ENCODE measurements around the gene CHRDL1.

The CHRDL1 gene

DNA sequence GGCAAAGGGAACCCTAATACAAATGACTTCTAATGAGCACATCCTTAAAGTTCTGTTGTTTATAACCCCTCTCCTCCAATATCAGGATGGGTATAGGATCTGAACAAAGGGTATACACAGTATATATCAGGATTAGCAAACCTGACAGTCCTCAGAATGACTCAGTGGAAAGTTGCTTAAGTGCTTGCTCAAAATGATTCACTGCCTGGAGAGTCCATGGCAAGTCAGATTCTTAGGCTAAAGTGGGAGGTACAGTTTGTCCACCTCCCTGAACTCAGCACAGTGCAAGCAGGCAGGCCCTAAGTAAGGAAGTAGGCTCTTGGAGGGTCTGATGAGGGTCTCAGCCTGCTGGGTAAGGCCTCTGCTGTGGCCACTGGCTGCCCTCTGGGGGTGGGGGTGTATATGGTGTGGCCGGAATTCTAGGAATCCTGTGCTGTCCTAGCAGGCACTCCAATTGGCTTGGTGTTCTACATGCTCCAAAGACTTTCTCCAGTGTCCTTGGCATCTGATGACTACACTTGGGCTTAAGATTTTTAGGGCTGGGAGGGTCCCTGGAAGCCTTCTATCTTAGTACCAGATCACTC is 54.3 kb downstream of the CHRDL1 start:
- peaks cover 26% of the 10 kb centered on the region for H3K4me1 Mint-ChIP-seq
- no peaks in the 10 kb centered on the region for H3K27me3 Mint-ChIP-seq (ENCODE audit: low read depth)
- H3K4me3 Mint-ChIP-seq: no peak overlapping the region
- H3K36me3 Mint-ChIP-seq (ENCODE audit: low read depth): no peaks in the 10 kb centered on the region
- H3K27ac Mint-ChIP-seq: no peak overlapping the region
- TF ChIP-seq, protein P1, sequence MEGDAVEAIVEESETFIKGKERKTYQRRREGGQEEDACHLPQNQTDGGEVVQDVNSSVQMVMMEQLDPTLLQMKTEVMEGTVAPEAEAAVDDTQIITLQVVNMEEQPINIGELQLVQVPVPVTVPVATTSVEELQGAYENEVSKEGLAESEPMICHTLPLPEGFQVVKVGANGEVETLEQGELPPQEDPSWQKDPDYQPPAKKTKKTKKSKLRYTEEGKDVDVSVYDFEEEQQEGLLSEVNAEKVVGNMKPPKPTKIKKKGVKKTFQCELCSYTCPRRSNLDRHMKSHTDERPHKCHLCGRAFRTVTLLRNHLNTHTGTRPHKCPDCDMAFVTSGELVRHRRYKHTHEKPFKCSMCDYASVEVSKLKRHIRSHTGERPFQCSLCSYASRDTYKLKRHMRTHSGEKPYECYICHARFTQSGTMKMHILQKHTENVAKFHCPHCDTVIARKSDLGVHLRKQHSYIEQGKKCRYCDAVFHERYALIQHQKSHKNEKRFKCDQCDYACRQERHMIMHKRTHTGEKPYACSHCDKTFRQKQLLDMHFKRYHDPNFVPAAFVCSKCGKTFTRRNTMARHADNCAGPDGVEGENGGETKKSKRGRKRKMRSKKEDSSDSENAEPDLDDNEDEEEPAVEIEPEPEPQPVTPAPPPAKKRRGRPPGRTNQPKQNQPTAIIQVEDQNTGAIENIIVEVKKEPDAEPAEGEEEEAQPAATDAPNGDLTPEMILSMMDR (IDR thresholded peaks at IDR 0.05; ENCODE audit: unreplicated experiment in 3 of 3): no peak
- H3K9me3 Mint-ChIP-seq: no peaks in the 10 kb centered on the region

DNA sequence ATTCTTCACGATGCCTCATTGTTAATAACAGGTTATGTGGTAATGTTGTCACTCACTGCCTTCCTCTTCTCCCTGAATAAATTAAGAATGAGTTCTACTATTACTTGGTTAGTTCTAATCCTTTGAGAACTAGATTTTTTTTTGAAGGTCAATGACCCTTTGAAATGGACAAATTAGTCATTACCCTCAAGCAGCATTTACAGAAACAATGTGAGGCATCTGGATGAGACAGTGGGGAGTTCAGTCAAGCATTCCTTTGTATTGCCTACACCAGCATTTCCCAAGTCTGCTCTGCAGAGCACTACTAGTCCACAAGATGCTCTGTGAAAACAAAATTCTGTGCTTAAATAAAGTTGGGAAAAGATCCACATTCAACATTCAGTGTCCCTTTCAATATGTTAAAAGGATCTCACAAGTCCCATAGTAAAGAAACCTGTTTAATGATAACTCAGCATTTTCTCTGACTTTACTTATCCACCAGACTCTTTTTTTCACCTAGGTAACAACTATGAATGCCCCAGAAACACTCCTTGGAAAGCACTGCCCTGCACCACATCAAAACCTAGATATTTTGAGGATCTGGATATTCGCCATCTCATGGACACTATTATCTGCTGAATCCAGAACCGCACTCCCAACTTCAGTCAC is 60.6 kb downstream of the CHRDL1 start:
- Mint-ChIP-seq H3K36me3 (ENCODE audit: low read depth) (no peaks in the 10 kb centered on the region), H3K4me1 (peaks cover 10% of the 10 kb centered on the region)
- TF ChIP-seq, protein P1 (IDR thresholded peaks at IDR 0.05; ENCODE audit: unreplicated experiment in 3 of 3): no peak

DNA sequence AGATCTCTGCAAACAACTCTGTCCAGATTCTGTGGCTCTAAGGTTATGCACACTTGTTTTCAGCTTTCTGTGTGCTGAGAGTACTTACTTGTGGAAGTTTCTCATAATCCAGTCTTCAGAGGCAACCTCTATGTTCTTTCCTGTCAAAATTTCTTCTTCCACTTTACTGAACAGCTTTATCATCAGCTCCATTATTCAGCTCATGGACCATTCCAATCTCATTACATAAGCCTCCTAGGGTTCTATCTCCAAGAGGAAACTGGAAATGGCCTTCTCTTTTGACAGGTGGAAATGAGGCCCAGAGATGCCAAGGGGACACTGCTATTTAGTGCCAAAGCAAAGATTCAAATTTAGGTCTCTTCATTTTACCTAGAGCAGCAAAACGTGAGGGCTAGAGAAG is 61.3 kb downstream of the CHRDL1 start:
- Mint-ChIP-seq H3K27me3 (ENCODE audit: low read depth) (no peaks in the 10 kb centered on the region), H3K36me3 (ENCODE audit: low read depth) (no peaks in the 10 kb centered on the region), H3K9me3 (no peaks in the 10 kb centered on the region), H3K4me3 (no peak overlapping the region), H3K4me1 (peaks cover 10% of the 10 kb centered on the region), H3K27ac (no peak overlapping the region)
- TF ChIP-seq, protein P1 (IDR thresholded peaks at IDR 0.05; ENCODE audit: unreplicated experiment in 3 of 3): no peak

More for the DNA sequence above, 60.6 kb downstream of the CHRDL1 start:
- no peak overlapping the region for H3K4me3 Mint-ChIP-seq
- peak overlapping the region in 1 of 3 experiments; percentile 23 for H3K27ac Mint-ChIP-seq
- no peaks in the 10 kb centered on the region for H3K9me3 Mint-ChIP-seq
- H3K27me3 Mint-ChIP-seq (ENCODE audit: low read depth): no peaks in the 10 kb centered on the region

DNA sequence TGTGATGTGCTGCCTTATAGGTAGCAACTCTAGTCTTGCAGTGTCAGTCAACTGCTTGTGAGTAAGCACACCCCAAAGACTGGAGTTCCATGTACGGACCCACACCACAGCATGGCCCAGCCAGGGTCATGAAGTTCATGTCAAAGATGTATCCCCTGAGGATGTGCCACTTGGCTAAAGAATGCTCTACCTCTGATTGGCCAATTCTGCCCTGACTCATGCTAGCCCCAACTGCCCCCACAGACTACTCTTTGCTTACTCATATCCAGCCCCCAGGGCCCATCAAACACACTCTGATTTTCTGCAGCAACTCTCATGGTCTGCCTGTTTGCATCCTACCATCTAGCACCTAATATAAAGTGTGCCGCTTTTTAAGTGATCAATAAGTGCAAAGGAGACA is 62.5 kb downstream of the CHRDL1 start:
- Mint-ChIP-seq H3K27me3 (ENCODE audit: low read depth) (no peaks in the 10 kb centered on the region), H3K4me1 (peaks cover 10% of the 10 kb centered on the region), H3K4me3 (no peak overlapping the region), H3K36me3 (ENCODE audit: low read depth) (no peaks in the 10 kb centered on the region), H3K27ac (no peak overlapping the region), H3K9me3 (no peaks in the 10 kb centered on the region)
- TF ChIP-seq, protein P1 (IDR thresholded peaks at IDR 0.05; ENCODE audit: unreplicated experiment in 3 of 3): no peak

DNA sequence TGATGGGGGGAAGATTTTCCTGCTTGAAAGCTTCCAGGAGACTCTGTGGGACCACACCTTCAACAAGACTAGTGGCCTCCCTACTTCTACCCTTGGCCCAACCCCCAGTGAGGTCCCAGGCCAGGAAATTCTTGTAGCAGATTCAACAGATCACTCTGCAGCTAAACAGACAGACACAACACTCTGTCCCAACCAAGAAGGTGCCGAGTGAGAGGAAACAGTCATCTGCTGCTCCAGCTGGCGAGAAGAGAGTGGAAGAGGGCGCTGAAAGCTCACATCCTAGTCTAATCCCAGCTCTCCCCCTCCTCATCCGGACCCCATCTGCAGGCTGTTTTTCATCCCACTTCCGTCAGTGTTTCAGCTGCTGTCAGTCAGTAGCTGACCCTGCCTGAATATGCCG is 63.4 kb downstream of the CHRDL1 start:
- Mint-ChIP-seq H3K4me3 (no peak overlapping the region), H3K27ac (peak overlapping the region in 1 of 3 experiments; percentile 37), H3K36me3 (ENCODE audit: low read depth) (no peaks in the 10 kb centered on the region), H3K4me1 (peaks cover 10% of the 10 kb centered on the region), H3K9me3 (no peaks in the 10 kb centered on the region), H3K27me3 (ENCODE audit: low read depth) (no peaks in the 10 kb centered on the region)
- TF ChIP-seq, protein P1 (IDR thresholded peaks at IDR 0.05; ENCODE audit: unreplicated experiment in 3 of 3): no peak

DNA sequence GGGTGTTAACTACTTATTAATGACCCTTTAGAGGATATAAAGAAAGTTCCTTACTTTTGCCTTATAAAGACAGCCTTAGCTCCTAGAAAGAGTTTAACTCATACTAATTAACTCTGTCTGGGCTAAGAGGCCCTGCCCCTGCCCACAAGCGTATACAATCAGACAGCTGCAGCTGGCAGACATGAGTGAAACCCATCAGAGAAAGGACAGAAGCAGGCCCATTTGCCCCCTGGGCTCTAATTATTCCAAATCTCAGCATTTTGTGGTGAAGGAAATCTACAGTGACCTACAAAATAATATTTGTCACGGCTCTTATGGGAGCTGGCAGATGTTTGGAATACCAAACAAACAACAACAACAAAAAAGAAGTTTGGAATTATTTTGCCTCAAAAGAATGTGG is 71.8 kb downstream of the CHRDL1 start:
- Mint-ChIP-seq H3K27me3 (ENCODE audit: low read depth) (peaks cover 5% of the 10 kb centered on the region), H3K9me3 (no peaks in the 10 kb centered on the region), H3K4me1 (no peaks in the 10 kb centered on the region), H3K4me3 (no peak overlapping the region), H3K36me3 (ENCODE audit: low read depth) (no peaks in the 10 kb centered on the region), H3K27ac (no peak overlapping the region)
- TF ChIP-seq, protein P1 (IDR thresholded peaks at IDR 0.05; ENCODE audit: unreplicated experiment in 3 of 3): no peak
